Measurements from ENCODE around the gene DGKK. TPM values are rescaled to one million over a fixed set of nuclear protein-coding genes. Genes with fewer than 3 reads are reported as not detected.

DGKK gene
- total RNA-seq, 1 experiment from 2014 or later, result 1.6 TPM

DNA sequence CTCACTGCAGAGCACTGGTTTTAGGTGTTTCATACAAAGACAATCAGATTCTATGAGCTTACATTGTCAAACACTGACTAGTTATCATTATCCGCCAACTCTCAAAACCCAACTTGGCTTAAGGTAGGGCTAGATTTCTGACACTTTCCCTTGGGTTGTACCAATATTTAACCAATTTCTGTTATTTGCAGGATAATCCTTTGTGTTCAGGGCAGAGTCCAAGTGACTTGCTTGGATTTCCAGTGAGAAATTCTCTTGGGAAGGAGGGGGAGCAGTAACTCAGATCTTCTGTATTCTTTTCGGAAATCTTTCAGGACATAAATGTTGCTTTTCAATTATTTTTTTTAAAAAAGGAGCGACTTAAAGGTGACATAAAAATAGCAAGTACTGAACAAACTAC is 23.1 kb downstream of the DGKK start:
- H2AFZ ChIP-seq (ENCODE audit: low read length), result no peak overlapping the region
- no peak overlapping the region for H3K23ac ChIP-seq (ENCODE audit: insufficient read length, low read depth, low read length)
- H3K14ac ChIP-seq (ENCODE audit: insufficient read depth, low read length), result no peak overlapping the region
- H2BK20ac ChIP-seq (ENCODE audit: low read depth, low read length, poor library complexity, severe bottlenecking), result no peak overlapping the region
- no peak overlapping the region for H3K4ac ChIP-seq (ENCODE audit: low read depth, low read length)
- no peak overlapping the region for H2BK12ac ChIP-seq (ENCODE audit: insufficient read length, low read depth, low read length)
- Mint-ChIP-seq H3K4me1 (no peaks in the 10 kb centered on the region), H3K27ac (no peak overlapping the region), H3K9me3 (peaks cover 61 to 75% of the 10 kb centered on the region in 2 experiments), H3K27me3 (ENCODE audit: low read depth) (no peaks in the 10 kb centered on the region), H3K36me3 (ENCODE audit: insufficient read depth in 1 of 3, low read depth in 3 of 3) (peaks cover 0 to 4% (median 3%) of the 10 kb centered on the region in 3 experiments; a peak in 4 of 7 replicates), H3K4me3 (no peak overlapping the region)
- H3T11ph ChIP-seq (ENCODE audit: low read length), result no peak overlapping the region
- DNase-seq, result no peak
- no peaks in the 10 kb centered on the region for H3K4me1 ChIP-seq (ENCODE audit: insufficient read depth, low read length)
- no peak overlapping the region for H3K9ac ChIP-seq (ENCODE audit: extremely low read depth, insufficient read length, low read length)
- H2BK5ac ChIP-seq (ENCODE audit: insufficient read length, low read length), result no peak overlapping the region
- H3K79me2 ChIP-seq (ENCODE audit: insufficient read depth, low read length), result no peaks in the 10 kb centered on the region
- no peaks in the 10 kb centered on the region for H4K20me1 ChIP-seq (ENCODE audit: control insufficient read depth, insufficient read depth, insufficient read length)
- H3K9me3 ChIP-seq (ENCODE audit: control insufficient read depth, low read depth, low read length), result no peaks in the 10 kb centered on the region
- no peak overlapping the region for H2BK15ac ChIP-seq (ENCODE audit: low read depth, low read length)
- no CpG with 5 or more reads among the region's 3 CpGs for WGBS (ENCODE audit: extremely low coverage, insufficient read length, low lambda C conversion rate)
- no peaks in the 10 kb centered on the region for H3K27me3 ChIP-seq (ENCODE audit: insufficient read depth, low read length)
- H2BK120ac ChIP-seq (ENCODE audit: low read depth, low read length, poor library complexity, severe bottlenecking), result no peak overlapping the region
- H3K18ac ChIP-seq (ENCODE audit: insufficient read length, low read depth, low read length), result no peak overlapping the region
- no peak overlapping the region for H2AK5ac ChIP-seq (ENCODE audit: insufficient read length, low read length)
- H4K91ac ChIP-seq (ENCODE audit: insufficient read length, low read depth, low read length), result no peak overlapping the region
- no peak overlapping the region for H4K8ac ChIP-seq (replicated peaks; ENCODE audit: insufficient read length, low read depth, low read length)
- H4K5ac ChIP-seq (ENCODE audit: insufficient read length, low read depth, low read length), result no peak overlapping the region
- TF ChIP-seq, protein P1, sequence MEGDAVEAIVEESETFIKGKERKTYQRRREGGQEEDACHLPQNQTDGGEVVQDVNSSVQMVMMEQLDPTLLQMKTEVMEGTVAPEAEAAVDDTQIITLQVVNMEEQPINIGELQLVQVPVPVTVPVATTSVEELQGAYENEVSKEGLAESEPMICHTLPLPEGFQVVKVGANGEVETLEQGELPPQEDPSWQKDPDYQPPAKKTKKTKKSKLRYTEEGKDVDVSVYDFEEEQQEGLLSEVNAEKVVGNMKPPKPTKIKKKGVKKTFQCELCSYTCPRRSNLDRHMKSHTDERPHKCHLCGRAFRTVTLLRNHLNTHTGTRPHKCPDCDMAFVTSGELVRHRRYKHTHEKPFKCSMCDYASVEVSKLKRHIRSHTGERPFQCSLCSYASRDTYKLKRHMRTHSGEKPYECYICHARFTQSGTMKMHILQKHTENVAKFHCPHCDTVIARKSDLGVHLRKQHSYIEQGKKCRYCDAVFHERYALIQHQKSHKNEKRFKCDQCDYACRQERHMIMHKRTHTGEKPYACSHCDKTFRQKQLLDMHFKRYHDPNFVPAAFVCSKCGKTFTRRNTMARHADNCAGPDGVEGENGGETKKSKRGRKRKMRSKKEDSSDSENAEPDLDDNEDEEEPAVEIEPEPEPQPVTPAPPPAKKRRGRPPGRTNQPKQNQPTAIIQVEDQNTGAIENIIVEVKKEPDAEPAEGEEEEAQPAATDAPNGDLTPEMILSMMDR (conservative IDR thresholded peaks at IDR 0.05), result no peak
- H3K27ac ChIP-seq (ENCODE audit: insufficient read length, low read depth, low read length), result no peak overlapping the region
- H3K4me2 ChIP-seq (ENCODE audit: insufficient read depth, insufficient read length, low read length), result no peak overlapping the region
- no peaks in the 10 kb centered on the region for H3K79me1 ChIP-seq (ENCODE audit: insufficient read depth, low read depth, low read length, poor library complexity, severe bottlenecking)
- H3K23me2 ChIP-seq (ENCODE audit: insufficient read length, low read depth, low read length, poor library complexity, severe bottlenecking), result no peaks in the 10 kb centered on the region
- no peak overlapping the region for H3K56ac ChIP-seq (ENCODE audit: insufficient read length, low read depth, low read length)
